Measurements from ENCODE around the gene MBL2.

- TF ChIP-seq EZH2 (IDR thresholded peaks at IDR 0.05; ENCODE audit: low read depth) (no peak), CTCF (conservative IDR thresholded peaks at IDR 0.05) (no peak)
Observed at GRCh38 chr10:52738951-52739350, 33.6 kb downstream of the MBL2 start.
